ENCODE measurements around the gene KCNK1.

The KCNK1 gene

DNA sequence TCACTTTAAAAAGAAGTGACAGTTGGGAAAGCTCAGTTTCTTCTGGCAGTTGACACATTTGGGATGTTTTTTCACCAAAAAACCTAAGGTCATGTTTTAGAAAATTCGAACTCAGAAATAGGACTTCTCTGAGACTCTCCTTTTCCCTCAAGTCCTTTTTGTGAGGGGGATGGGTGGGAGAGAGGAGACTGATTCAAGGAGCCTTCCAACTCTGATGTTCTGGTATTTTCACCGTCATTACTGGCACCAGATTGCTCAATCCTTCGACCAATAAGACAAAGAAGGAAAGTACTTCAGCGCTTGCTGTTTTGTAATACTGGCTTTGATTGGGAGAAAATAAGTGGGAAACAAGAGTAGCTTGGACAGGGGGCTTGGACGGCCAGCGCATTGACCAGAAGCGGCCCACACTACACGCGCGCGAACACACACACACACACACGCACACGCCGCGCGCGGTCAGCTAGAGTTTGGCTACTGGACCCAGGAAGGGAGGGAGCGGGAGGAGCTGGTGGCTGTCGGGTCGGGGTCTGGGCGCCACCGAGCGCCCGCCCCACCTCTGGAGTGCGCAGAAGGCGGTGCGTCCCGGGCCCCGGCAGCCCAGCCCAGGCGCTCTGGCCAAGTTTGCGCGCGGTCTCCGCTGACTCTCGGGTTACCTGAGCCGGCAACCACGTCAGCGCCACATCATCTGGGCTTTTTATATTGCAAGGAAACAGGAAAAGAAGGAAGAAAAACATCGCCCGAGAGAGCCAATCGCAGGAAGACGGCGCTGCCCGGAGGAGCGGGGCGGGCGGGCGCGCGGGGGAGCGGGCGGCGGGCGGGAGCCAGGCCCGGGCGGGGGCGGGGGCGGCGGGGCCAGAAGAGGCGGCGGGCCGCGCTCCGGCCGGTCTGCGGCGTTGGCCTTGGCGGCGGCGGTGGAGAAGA is at the start of gene KCNK1:
Gene KCNK1, plus strand, starts transcription at position 855 of the 921 bp plus-strand sequence. Its CDS starts 66 bp downstream, at position 921.
- H3K36me3 ChIP-seq (ENCODE audit: control insufficient read depth, insufficient read depth, low read length): no peaks in the 10 kb centered on the region
- peak within 1 kb of the TSS; percentile 99 for H3K9ac ChIP-seq (ENCODE audit: low read length)
- H3K9me3 ChIP-seq (ENCODE audit: control insufficient read depth, low read length): no peaks in the 10 kb centered on the region
- H3K4me3 ChIP-seq (ENCODE audit: low read length): peak within 1 kb of the TSS; percentile 71
- no peaks in the 10 kb centered on the region for H3K27me3 ChIP-seq (ENCODE audit: control insufficient read depth, insufficient read depth, low read length)
- H3K4me1 ChIP-seq (ENCODE audit: control insufficient read depth, insufficient read depth, low read length): no peaks in the 10 kb centered on the region

DNA sequence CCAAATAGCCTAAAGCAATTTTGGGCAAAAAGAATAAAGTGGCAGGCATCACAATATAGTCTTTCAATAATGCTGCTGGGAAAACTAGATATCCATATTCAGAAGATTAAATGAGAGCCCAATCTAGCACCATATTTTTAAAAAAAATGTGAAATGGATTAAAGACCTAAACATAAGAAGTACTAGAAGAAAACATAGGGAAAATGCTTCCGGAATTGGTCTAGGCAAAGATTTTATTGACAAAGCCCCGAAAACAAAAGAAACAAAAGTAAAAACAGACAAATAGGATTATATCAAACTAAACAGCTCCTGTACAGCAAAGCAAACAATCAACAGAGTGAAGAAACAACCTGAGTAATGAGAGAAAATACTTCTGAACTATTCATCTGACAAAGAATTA is 48.6 kb upstream of the KCNK1 start:
- Histone ChIP-seq H3K4me1 (ENCODE audit: control insufficient read depth, insufficient read depth, low read length) (no peaks in the 10 kb centered on the region), H3K36me3 (ENCODE audit: control insufficient read depth, insufficient read depth, low read length) (no peaks in the 10 kb centered on the region), H3K9me3 (ENCODE audit: control insufficient read depth, low read length) (no peaks in the 10 kb centered on the region), H3K27me3 (ENCODE audit: control insufficient read depth, insufficient read depth, low read length) (no peaks in the 10 kb centered on the region), H3K4me3 (ENCODE audit: low read length) (no peak overlapping the region), H3K9ac (ENCODE audit: low read length) (no peak overlapping the region)

- Histone ChIP-seq H3K27me3 (ENCODE audit: control insufficient read depth, insufficient read depth, low read length) (no peaks in the 10 kb centered on the region), H3K9me3 (ENCODE audit: control insufficient read depth, low read length) (no peaks in the 10 kb centered on the region), H3K4me1 (ENCODE audit: control insufficient read depth, insufficient read depth, low read length) (no peaks in the 10 kb centered on the region), H3K4me3 (ENCODE audit: low read length) (no peak overlapping the region), H3K36me3 (ENCODE audit: control insufficient read depth, insufficient read depth, low read length) (no peaks in the 10 kb centered on the region), H3K9ac (ENCODE audit: low read length) (no peak overlapping the region)
Observed at GRCh38 chr1:233566886-233567285, 47.0 kb upstream of the KCNK1 start.

DNA sequence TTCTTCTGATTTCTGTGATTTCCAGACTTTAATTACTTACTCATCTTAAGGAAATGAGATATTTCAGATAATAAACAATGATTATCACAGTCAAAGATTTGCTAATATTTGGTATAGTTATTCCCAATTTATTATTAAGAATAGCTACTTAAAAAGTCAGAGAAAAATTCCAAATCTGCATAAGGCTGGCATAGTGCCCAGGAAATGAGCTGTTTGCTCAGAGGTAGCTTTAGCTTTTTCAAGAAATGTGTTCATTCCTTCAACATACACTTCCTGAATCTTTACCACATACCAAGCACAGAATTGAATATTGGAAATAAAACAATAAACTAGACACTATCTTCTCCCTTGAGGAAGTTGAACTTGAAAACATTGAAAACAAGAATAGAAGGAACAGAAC is 44.3 kb upstream of the KCNK1 start:
- Histone ChIP-seq H3K4me1 (ENCODE audit: control insufficient read depth, insufficient read depth, low read length) (no peaks in the 10 kb centered on the region), H3K36me3 (ENCODE audit: control insufficient read depth, insufficient read depth, low read length) (no peaks in the 10 kb centered on the region), H3K27me3 (ENCODE audit: control insufficient read depth, insufficient read depth, low read length) (no peaks in the 10 kb centered on the region), H3K4me3 (ENCODE audit: low read length) (no peak overlapping the region), H3K9ac (ENCODE audit: low read length) (no peak overlapping the region), H3K9me3 (ENCODE audit: control insufficient read depth, low read length) (no peaks in the 10 kb centered on the region)

GRCh38 chr1:233570216-233570615 is 43.7 kb upstream of the KCNK1 start:
- no peak overlapping the region for H3K9ac ChIP-seq (ENCODE audit: low read length)

DNA sequence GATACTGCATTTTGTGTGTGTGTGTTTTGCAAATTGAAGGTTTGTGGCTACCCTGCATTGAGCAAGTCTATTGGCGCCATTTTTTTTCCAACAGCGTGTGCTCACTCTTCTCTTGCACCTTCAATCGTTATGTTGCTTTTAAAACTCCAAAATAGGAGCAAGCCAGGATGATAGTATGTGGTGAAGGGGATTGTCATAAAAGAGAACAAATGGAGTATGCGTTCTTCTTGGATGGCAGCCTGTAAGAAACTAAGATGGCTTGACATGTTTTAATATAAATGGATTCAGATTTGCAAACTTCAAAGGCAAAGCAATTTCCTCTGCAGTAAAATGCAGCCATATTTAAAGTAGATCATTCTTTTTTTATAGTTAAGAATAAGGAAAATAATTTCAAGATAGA is 43.2 kb upstream of the KCNK1 start:
- Histone ChIP-seq H3K4me3 (ENCODE audit: low read length) (no peak overlapping the region), H3K9me3 (ENCODE audit: control insufficient read depth, low read length) (no peaks in the 10 kb centered on the region), H3K27me3 (ENCODE audit: control insufficient read depth, insufficient read depth, low read length) (no peaks in the 10 kb centered on the region), H3K4me1 (ENCODE audit: control insufficient read depth, insufficient read depth, low read length) (no peaks in the 10 kb centered on the region), H3K36me3 (ENCODE audit: control insufficient read depth, insufficient read depth, low read length) (no peaks in the 10 kb centered on the region), H3K9ac (ENCODE audit: low read length) (no peak overlapping the region)

More at GRCh38 chr1:233570216-233570615, 43.7 kb upstream of the KCNK1 start:
- Histone ChIP-seq H3K36me3 (ENCODE audit: control insufficient read depth, insufficient read depth, low read length) (no peaks in the 10 kb centered on the region), H3K9me3 (ENCODE audit: control insufficient read depth, low read length) (no peaks in the 10 kb centered on the region), H3K27me3 (ENCODE audit: control insufficient read depth, insufficient read depth, low read length) (no peaks in the 10 kb centered on the region), H3K4me3 (ENCODE audit: low read length) (no peak overlapping the region), H3K4me1 (ENCODE audit: control insufficient read depth, insufficient read depth, low read length) (no peaks in the 10 kb centered on the region)

- H3K9ac ChIP-seq (ENCODE audit: low read length): no peak overlapping the region
- no peaks in the 10 kb centered on the region for H3K36me3 ChIP-seq (ENCODE audit: control insufficient read depth, insufficient read depth, low read length)
- H3K9me3 ChIP-seq (ENCODE audit: control insufficient read depth, low read length): no peaks in the 10 kb centered on the region
- no peaks in the 10 kb centered on the region for H3K27me3 ChIP-seq (ENCODE audit: control insufficient read depth, insufficient read depth, low read length)
- H3K4me1 ChIP-seq (ENCODE audit: control insufficient read depth, insufficient read depth, low read length): no peaks in the 10 kb centered on the region
- H3K4me3 ChIP-seq (ENCODE audit: low read length): no peak overlapping the region
Observed at GRCh38 chr1:233572896-233573295, 41.0 kb upstream of the KCNK1 start.

- H3K9ac ChIP-seq (ENCODE audit: low read length): no peak overlapping the region
- H3K27me3 ChIP-seq (ENCODE audit: control insufficient read depth, insufficient read depth, low read length): no peaks in the 10 kb centered on the region
- H3K36me3 ChIP-seq (ENCODE audit: control insufficient read depth, insufficient read depth, low read length): no peaks in the 10 kb centered on the region
- H3K4me1 ChIP-seq (ENCODE audit: control insufficient read depth, insufficient read depth, low read length): no peaks in the 10 kb centered on the region
- H3K9me3 ChIP-seq (ENCODE audit: control insufficient read depth, low read length): no peaks in the 10 kb centered on the region
- H3K4me3 ChIP-seq (ENCODE audit: low read length): no peak overlapping the region
Observed at GRCh38 chr1:233575450-233575849, 38.5 kb upstream of the KCNK1 start.

DNA sequence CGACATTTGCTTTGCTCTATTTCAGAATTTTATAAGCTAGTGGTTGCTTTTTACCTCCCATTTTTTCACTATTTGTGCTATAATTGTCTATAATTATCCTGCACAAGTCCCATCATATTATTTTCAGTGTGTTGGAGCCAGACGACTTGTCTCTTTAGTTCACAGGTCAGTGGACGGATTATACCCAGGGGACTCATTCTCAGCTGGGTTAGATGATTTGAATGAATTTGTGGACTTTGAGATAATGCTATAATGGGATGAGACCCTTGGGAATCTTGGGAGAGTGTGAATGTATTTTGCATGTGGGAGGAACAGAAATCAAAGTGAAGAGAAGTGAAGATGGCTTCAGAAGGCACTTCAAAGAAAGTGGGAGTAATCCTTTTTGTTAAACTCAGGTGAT is 31.5 kb upstream of the KCNK1 start:
- H3K4me1 ChIP-seq (ENCODE audit: control insufficient read depth, insufficient read depth, low read length): no peaks in the 10 kb centered on the region
- no peak overlapping the region for H3K4me3 ChIP-seq (ENCODE audit: low read length)
- H3K36me3 ChIP-seq (ENCODE audit: control insufficient read depth, insufficient read depth, low read length): no peaks in the 10 kb centered on the region
- no peaks in the 10 kb centered on the region for H3K27me3 ChIP-seq (ENCODE audit: control insufficient read depth, insufficient read depth, low read length)
- H3K9ac ChIP-seq (ENCODE audit: low read length): no peak overlapping the region
- no peaks in the 10 kb centered on the region for H3K9me3 ChIP-seq (ENCODE audit: control insufficient read depth, low read length)

DNA sequence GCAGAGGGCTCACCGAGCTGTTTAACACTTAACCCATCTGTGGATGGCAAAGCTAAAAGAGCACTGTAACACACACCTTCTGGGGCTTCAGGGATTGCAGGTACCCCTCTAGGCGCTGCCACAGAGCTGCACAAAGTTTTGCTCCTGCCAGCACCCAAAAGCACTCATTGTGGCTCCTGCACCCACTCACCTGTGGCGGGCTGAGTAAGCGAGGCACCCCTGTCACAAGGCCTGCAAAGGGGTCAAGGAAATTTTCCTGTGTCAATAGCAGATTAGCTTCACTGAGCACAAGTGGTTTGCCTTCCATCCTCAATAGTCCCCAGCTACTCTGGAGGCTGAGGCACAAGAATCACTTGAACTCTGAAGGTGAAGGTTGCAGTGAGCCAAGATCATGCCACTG is 29.5 kb upstream of the KCNK1 start:
- Histone ChIP-seq H3K4me3 (ENCODE audit: low read length) (no peak overlapping the region), H3K4me1 (ENCODE audit: control insufficient read depth, insufficient read depth, low read length) (no peaks in the 10 kb centered on the region), H3K9ac (ENCODE audit: low read length) (no peak overlapping the region), H3K27me3 (ENCODE audit: control insufficient read depth, insufficient read depth, low read length) (no peaks in the 10 kb centered on the region), H3K36me3 (ENCODE audit: control insufficient read depth, insufficient read depth, low read length) (no peaks in the 10 kb centered on the region), H3K9me3 (ENCODE audit: control insufficient read depth, low read length) (no peaks in the 10 kb centered on the region)

DNA sequence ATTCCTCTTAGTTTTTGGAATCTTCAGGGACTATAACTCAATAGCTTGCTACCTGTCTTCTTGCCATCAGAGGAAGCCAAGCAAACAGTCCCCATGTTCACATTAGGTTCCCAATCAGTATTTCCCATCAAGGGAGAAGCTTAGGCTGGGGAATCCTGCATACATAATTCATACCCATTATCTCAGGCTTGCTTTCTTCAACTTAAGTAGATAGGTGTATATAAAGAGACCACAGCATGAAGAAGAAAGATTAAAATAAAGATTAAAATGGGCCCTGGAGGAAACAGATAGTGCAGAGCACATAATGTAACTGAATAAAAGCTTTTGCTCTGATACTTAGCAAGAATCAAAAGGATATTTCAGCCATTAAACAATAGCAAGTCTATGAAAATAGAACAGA is 29.0 kb upstream of the KCNK1 start:
- H3K4me1 ChIP-seq (ENCODE audit: control insufficient read depth, insufficient read depth, low read length): no peaks in the 10 kb centered on the region
- no peak overlapping the region for H3K9ac ChIP-seq (ENCODE audit: low read length)
- H3K4me3 ChIP-seq (ENCODE audit: low read length): no peak overlapping the region
- no peaks in the 10 kb centered on the region for H3K36me3 ChIP-seq (ENCODE audit: control insufficient read depth, insufficient read depth, low read length)
- no peaks in the 10 kb centered on the region for H3K27me3 ChIP-seq (ENCODE audit: control insufficient read depth, insufficient read depth, low read length)
- no peaks in the 10 kb centered on the region for H3K9me3 ChIP-seq (ENCODE audit: control insufficient read depth, low read length)

- Histone ChIP-seq H3K9ac (ENCODE audit: low read length) (no peak overlapping the region), H3K9me3 (ENCODE audit: control insufficient read depth, low read length) (no peaks in the 10 kb centered on the region)
Observed at GRCh38 chr1:233586301-233586700, 27.6 kb upstream of the KCNK1 start.

More at GRCh38 chr1:233586301-233586700, 27.6 kb upstream of the KCNK1 start:
- no peaks in the 10 kb centered on the region for H3K4me1 ChIP-seq (ENCODE audit: control insufficient read depth, insufficient read depth, low read length)
- no peaks in the 10 kb centered on the region for H3K27me3 ChIP-seq (ENCODE audit: control insufficient read depth, insufficient read depth, low read length)
- no peaks in the 10 kb centered on the region for H3K36me3 ChIP-seq (ENCODE audit: control insufficient read depth, insufficient read depth, low read length)
- H3K4me3 ChIP-seq (ENCODE audit: low read length): no peak overlapping the region
